ENCODE results near the gene MCFD2.

GRCh38 chr2:46942143-46942526 is 26.5 kb upstream of the MCFD2 start:
- TF ChIP-seq CTCF (IDR thresholded peaks at IDR 0.05; ENCODE audit: poor library complexity) = no peak
- TF ChIP-seq EZH2phosphoT487 (IDR thresholded peaks at IDR 0.05; ENCODE audit: low read depth, severe bottlenecking, unreplicated experiment) = no peak
